Measurements from ENCODE around the gene PTF1A.

The PTF1A gene

DNA sequence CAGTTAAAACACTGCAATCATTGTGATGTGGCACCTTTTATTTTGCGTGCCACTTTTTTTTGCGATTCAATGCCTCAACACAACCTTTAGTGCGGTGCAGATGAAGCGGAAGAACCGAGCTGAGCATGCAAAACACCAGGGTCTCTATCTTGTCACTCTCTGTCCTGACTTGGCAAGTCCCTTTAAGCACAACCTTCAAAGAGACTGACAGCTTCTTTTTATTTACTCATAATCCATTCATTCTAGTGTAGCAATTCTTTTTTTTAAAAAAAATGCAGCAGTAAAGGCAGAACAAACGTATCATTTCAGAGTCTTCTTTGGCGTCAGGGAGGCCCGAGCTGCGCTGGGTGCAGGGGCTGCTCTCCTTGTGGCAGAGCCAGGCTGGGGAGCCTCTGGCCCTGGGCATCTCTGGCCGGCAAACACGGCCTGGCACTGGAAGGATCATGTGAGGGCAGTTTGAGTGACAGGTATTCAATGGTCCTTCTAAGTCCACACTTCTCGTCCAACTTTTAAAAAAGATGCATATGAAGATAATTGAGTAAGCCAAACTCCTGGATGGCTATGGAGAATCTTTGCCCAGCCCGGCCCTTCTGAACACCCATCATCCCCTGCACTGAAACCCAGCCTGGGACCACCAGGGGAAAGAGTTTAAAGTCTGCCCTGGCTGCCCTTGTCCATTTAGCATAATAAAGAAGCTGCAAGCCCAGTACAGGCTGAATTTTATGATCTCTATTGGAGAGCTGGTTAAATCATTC is 3.9 kb downstream of the PTF1A start:
- H3K9ac ChIP-seq = no peak overlapping the region
- H3K27ac ChIP-seq = no peak overlapping the region
- no peak overlapping the region for H2AFZ ChIP-seq
- no peaks in the 10 kb centered on the region for H3K36me3 ChIP-seq (ENCODE audit: control insufficient read depth, insufficient read depth, low read length)
- H3K79me2 ChIP-seq = no peaks in the 10 kb centered on the region
- peaks cover 15% of the 10 kb centered on the region for H3K27me3 ChIP-seq (ENCODE audit: control insufficient read depth, insufficient read depth, low read length)
- H3K4me2 ChIP-seq (ENCODE audit: low read length) = no peak overlapping the region
- H3K4me3 ChIP-seq (ENCODE audit: low read depth, low read length) = no peak overlapping the region
- no peaks in the 10 kb centered on the region for H3K4me1 ChIP-seq
- TF ChIP-seq, protein P1, sequence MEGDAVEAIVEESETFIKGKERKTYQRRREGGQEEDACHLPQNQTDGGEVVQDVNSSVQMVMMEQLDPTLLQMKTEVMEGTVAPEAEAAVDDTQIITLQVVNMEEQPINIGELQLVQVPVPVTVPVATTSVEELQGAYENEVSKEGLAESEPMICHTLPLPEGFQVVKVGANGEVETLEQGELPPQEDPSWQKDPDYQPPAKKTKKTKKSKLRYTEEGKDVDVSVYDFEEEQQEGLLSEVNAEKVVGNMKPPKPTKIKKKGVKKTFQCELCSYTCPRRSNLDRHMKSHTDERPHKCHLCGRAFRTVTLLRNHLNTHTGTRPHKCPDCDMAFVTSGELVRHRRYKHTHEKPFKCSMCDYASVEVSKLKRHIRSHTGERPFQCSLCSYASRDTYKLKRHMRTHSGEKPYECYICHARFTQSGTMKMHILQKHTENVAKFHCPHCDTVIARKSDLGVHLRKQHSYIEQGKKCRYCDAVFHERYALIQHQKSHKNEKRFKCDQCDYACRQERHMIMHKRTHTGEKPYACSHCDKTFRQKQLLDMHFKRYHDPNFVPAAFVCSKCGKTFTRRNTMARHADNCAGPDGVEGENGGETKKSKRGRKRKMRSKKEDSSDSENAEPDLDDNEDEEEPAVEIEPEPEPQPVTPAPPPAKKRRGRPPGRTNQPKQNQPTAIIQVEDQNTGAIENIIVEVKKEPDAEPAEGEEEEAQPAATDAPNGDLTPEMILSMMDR (IDR thresholded peaks at IDR 0.05) = no peak
- H3K9me3 ChIP-seq (ENCODE audit: control insufficient read depth, low read length) = no peaks in the 10 kb centered on the region

DNA sequence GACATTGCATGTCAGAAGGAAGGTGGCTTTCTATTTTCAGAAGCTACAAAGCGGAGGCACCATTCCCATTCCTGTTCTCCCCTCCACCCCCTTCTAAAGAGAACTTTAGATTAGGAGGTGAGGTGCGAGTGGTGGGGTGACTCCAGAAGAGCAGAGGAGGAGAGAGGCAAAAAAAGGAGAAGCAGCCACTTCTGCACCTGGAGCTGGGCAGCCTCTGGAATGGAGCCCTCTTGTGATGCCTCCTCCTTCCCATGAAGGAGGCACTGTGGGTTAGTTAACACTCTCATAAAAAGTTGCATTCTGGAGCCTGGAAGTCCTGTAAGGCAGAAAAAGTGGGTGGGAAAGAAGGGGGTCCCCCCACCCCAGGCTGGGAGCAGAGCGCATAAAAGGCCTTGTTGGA is 4.8 kb downstream of the PTF1A start:
- Histone ChIP-seq H3K9me3 (ENCODE audit: control insufficient read depth, low read length) (no peaks in the 10 kb centered on the region), H3K27me3 (ENCODE audit: control insufficient read depth, insufficient read depth, low read length) (peaks cover 15% of the 10 kb centered on the region), H3K4me3 (ENCODE audit: low read depth, low read length) (no peak overlapping the region), H3K36me3 (ENCODE audit: control insufficient read depth, insufficient read depth, low read length) (no peaks in the 10 kb centered on the region), H3K27ac (no peak overlapping the region), H3K79me2 (no peaks in the 10 kb centered on the region), H3K4me2 (ENCODE audit: low read length) (no peak overlapping the region), H3K9ac (no peak overlapping the region), H3K4me1 (no peaks in the 10 kb centered on the region), H2AFZ (no peak overlapping the region)
- TF ChIP-seq, protein P1 (IDR thresholded peaks at IDR 0.05) = no peak

DNA sequence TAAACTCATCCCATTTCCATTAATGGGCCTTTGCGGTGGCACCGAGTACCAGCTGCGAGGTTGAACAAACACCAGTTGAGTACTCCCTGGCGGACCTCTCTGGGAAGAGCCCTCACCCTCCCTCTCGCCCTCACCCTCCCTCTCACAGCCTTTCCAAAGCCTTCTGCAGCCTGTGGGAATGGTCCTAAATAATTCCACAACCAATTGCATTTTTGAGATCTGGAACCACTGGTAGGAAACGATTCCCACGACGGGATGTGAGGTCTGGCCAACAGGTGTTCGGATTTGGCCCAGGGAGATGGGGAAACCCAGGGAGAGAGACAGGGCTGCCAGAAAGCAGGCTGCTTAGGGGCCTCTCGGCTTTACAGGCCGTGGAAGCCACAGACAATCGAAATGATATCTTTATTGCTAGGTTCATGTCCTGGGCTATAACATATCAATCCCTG is 5.3 kb downstream of the PTF1A start:
- H2AFZ ChIP-seq = no peak overlapping the region
- H3K4me3 ChIP-seq (ENCODE audit: low read depth, low read length) = no peak overlapping the region
- TF ChIP-seq, protein P1 (IDR thresholded peaks at IDR 0.05) = no peak
- H3K4me1 ChIP-seq = no peaks in the 10 kb centered on the region
- H3K9ac ChIP-seq = no peak overlapping the region
- no peaks in the 10 kb centered on the region for H3K79me2 ChIP-seq
- peaks cover 13% of the 10 kb centered on the region for H3K27me3 ChIP-seq (ENCODE audit: control insufficient read depth, insufficient read depth, low read length)
- no peaks in the 10 kb centered on the region for H3K9me3 ChIP-seq (ENCODE audit: control insufficient read depth, low read length)
- no peak overlapping the region for H3K27ac ChIP-seq
- H3K36me3 ChIP-seq (ENCODE audit: control insufficient read depth, insufficient read depth, low read length) = no peaks in the 10 kb centered on the region
- no peak overlapping the region for H3K4me2 ChIP-seq (ENCODE audit: low read length)

DNA sequence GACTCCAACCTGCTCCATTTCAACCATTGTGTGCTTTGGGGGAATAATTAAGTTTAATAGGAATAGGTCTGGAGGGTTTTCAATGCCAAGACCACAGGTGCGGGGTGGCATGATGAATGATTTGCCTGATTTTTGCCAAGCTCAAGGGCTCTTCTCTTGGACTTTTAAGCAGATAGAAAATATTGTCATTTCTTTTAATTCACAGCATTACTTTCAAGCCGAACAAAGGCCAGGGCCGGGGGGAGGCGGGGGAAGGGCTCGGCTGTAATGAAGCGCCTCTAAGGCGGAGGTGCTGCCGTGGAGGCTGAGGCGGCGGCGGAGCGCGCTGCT is 6.5 kb downstream of the PTF1A start:
- Histone ChIP-seq H3K27ac (no peak overlapping the region), H3K4me2 (ENCODE audit: low read length) (no peak overlapping the region), H3K27me3 (ENCODE audit: control insufficient read depth, insufficient read depth, low read length) (peaks cover 11% of the 10 kb centered on the region), H3K36me3 (ENCODE audit: control insufficient read depth, insufficient read depth, low read length) (no peaks in the 10 kb centered on the region), H3K79me2 (no peaks in the 10 kb centered on the region), H3K9ac (no peak overlapping the region), H3K9me3 (ENCODE audit: control insufficient read depth, low read length) (no peaks in the 10 kb centered on the region), H3K4me3 (ENCODE audit: low read depth, low read length) (no peak overlapping the region), H2AFZ (no peak overlapping the region), H3K4me1 (no peaks in the 10 kb centered on the region)
- TF ChIP-seq, protein P1 (IDR thresholded peaks at IDR 0.05) = no peak

Measured in parathyroid adenoma (tissue), 2 donors.